PC-9 (cell line): Measurements from ENCODE around the gene TBC1D8. TPM values are rescaled to one million over a fixed set of nuclear protein-coding genes. Genes with fewer than 3 reads are reported as not detected.

Experiments used
- BruUV-seq: library from RNA; stranded (reverse); fragments of 400-500 nt; replicated peaks from 2 replicates; lab custom pipeline; 2021; lab: Mats Ljungman, UMichigan
- CTCF ChIA-PET: fragments of 300-600 bp; sonication (Branson Sonifier 250); formaldehyde crosslinking; loops from one replicate; lab custom pipeline; 2022; ENCODE audit warnings: antibody characterized with exemption; lab: Charles Lee
- POLR2A ChIA-PET: fragments of 300-600 bp; sonication (Branson Sonifier 250); formaldehyde crosslinking; loops from one replicate; lab custom pipeline; 2022; ENCODE audit warnings: antibody characterized with exemption; ENCODE audit not compliant: unreplicated experiment; lab: Charles Lee
- DNase-seq, 2 experiments: peaks; one replicate each; pipeline versions ENCODE4 v3.0.0 to v3.0.0-alpha.2; 2015 to 2022; ENCODE audit warnings: mixed read lengths in 1 of 2
- H2AFZ ChIP-seq: fragments of 200-600 bp; sonication (generic); 2 replicates; pipeline ENCODE4 v1.8.1; 2017; ENCODE audit warnings: antibody characterized with exemption
- H3F3A ChIP-seq: fragments of 200-600 bp; sonication (generic); 2 replicates; pipeline ENCODE4 v1.8.1; 2017; ENCODE audit warnings: antibody characterized with exemption, mild to moderate bottlenecking, low read depth; ENCODE audit not compliant: insufficient read depth
- H3K27ac ChIP-seq: fragments of 200-600 bp; sonication (generic); 2 replicates; pipeline ENCODE4 v1.6.1; 2016; ENCODE audit warnings: mixed run types
- H3K27me3 ChIP-seq: fragments of 200-600 bp; sonication (generic); 2 replicates; pipeline ENCODE4 v1.6.1; 2016; ENCODE audit warnings: low read depth, mixed run types; ENCODE audit not compliant: insufficient read depth
- H3K36me3 ChIP-seq: fragments of 200-600 bp; sonication (generic); 2 replicates; pipeline ENCODE4 v1.6.1; 2016; ENCODE audit warnings: low read depth, mixed run types
- H3K4me1 ChIP-seq: fragments of 200-600 bp; sonication (generic); replicated peaks from 2 replicates; pipeline ENCODE4 v1.6.1; 2016; ENCODE audit warnings: mixed run types; ENCODE audit not compliant: insufficient read depth
- H3K4me2 ChIP-seq: fragments of 200-600 bp; sonication (generic); 2 replicates; pipeline ENCODE4 v1.6.1; 2017; ENCODE audit warnings: mixed run types
- H3K4me3 ChIP-seq: fragments of 200-600 bp; sonication (generic); 2 replicates; pipeline ENCODE4 v1.6.1; 2016; ENCODE audit warnings: mixed run types
- H3K79me2 ChIP-seq: fragments of 200-600 bp; sonication (generic); 2 replicates; pipeline ENCODE4 v1.6.1; 2017; ENCODE audit warnings: low read depth, mixed run types
- H3K9me2 ChIP-seq: fragments of 200-600 bp; sonication (generic); 2 replicates; pipeline ENCODE4 v1.8.1; 2017; ENCODE audit warnings: mild to moderate bottlenecking; ENCODE audit not compliant: insufficient read depth
- H3K9me3 ChIP-seq: fragments of 200-600 bp; sonication (generic); 2 replicates; pipeline ENCODE4 v1.8.1; 2016; ENCODE audit warnings: low read depth; ENCODE audit not compliant: insufficient read depth
- H4K20me1 ChIP-seq: fragments of 200-600 bp; sonication (generic); 2 replicates; pipeline ENCODE4 v1.8.1; 2017; ENCODE audit not compliant: insufficient read depth
- EZH2 ChIP-seq: fragments of 200-600 bp; sonication (generic); IDR thresholded peaks from 2 replicates; pipeline ENCODE4 v1.8.0; 2017; ENCODE audit warnings: antibody characterized with exemption, low read depth
- intact Hi-C: fragments of 100-400 bp; cut with micrococcal nuclease; formaldehyde crosslinking; loops from one replicate; pipeline ENCODE4 v1.10.0; 2022; ENCODE audit not compliant: unreplicated experiment
- total RNA-seq: library from RNA; stranded (reverse); gene quantifications from 2 replicates; pipeline ENCODE4 v1.2.3, GENCODE V29; 2021
- TF ChIP-seq, protein P1 (sequence below): fragments of 200-600 bp; sonication (generic); conservative IDR thresholded peaks from 2 replicates; pipeline ENCODE4 v1.6.1; 2017; ENCODE audit warnings: mixed run types, antibody characterized with exemption, mild to moderate bottlenecking, moderate library complexity

TBC1D8 gene
- total RNA-seq, 1 experiment from 2014 or later = 25.2 TPM

DNA sequence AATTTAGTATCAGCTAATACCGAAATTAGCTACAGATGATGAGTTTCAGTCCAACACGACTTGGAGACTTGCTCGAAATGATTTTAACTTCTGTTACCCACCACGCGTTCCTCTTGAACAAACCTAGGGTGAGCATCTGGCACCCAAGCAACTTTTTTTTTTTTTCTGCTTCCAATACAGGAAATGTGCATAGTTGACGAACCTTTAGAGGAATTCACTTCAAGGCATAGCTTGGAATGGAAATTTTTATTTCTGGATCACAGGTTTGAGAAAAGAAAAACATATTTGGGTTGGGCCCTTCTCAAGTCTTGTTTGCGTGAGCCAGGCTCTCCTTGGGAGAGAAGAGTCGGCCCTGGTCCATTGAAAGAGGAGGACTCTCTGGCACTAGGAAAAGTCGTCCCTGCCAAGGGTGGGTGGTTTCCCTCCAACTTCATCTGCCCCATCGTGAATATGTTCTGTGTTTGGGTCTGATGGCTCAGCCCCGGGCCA, 186.5 kb downstream of the TBC1D8 start:
- intact Hi-C loops = no loop called here
- Histone ChIP-seq H3K27ac (no peak overlapping the region), H3K79me2 (no peaks in the 10 kb centered on the region), H3K4me2 (no peak overlapping the region), H3K36me3 (peaks cover 24% of the 10 kb centered on the region), H4K20me1 (no peaks in the 10 kb centered on the region), H3K27me3 (no peaks in the 10 kb centered on the region), H3K4me3 (no peak overlapping the region), H3K9me3 (no peaks in the 10 kb centered on the region), H2AFZ (no peak overlapping the region), H3F3A (peaks cover 8% of the 10 kb centered on the region), H3K4me1 (peaks cover 4% of the 10 kb centered on the region; the same call in 1 of the 2 replicates), H3K9me2 (no peaks in the 10 kb centered on the region)
- ChIA-PET POLR2A (no interaction called here), CTCF (no interaction called here)
- BruUV-seq = no TSS peak
- TF ChIP-seq EZH2 = no peak
- no peak for DNase-seq

DNA sequence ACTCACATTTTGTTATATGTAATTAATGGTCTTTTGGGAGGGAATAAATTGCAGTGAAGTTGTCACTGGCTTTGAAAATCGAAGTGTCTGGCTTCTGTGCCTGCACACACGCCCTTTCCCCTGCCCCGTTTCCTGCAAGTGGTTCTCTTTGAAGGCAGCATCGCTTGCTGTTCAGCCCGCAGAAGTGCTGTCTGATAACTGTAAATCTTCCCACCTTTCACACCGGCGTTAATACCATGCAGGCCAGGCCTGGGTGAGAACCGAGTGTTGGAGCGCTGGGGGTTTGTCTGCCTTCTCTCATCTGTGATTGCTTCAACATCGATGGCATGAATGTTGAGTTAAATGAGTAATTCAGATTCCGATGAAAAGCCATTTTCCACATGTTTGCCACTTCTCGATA, 187.0 kb downstream of the TBC1D8 start:
- no TSS peak for BruUV-seq
- ChIA-PET POLR2A (no interaction called here), CTCF (no interaction called here)
- Histone ChIP-seq H3K27ac (no peak overlapping the region), H3K4me2 (no peak overlapping the region), H3K79me2 (no peaks in the 10 kb centered on the region), H3K9me2 (no peaks in the 10 kb centered on the region), H4K20me1 (no peaks in the 10 kb centered on the region), H3K4me1 (peaks cover 9% of the 10 kb centered on the region; the same call in 1 of the 2 replicates), H3K36me3 (peaks cover 24% of the 10 kb centered on the region), H3K4me3 (no peak overlapping the region), H3F3A (peaks cover 13% of the 10 kb centered on the region), H2AFZ (no peak overlapping the region), H3K9me3 (no peaks in the 10 kb centered on the region), H3K27me3 (no peaks in the 10 kb centered on the region)
- intact Hi-C loops = no loop called here
- DNase-seq = no peak
- no peak for TF ChIP-seq EZH2
- TF ChIP-seq, protein P1, sequence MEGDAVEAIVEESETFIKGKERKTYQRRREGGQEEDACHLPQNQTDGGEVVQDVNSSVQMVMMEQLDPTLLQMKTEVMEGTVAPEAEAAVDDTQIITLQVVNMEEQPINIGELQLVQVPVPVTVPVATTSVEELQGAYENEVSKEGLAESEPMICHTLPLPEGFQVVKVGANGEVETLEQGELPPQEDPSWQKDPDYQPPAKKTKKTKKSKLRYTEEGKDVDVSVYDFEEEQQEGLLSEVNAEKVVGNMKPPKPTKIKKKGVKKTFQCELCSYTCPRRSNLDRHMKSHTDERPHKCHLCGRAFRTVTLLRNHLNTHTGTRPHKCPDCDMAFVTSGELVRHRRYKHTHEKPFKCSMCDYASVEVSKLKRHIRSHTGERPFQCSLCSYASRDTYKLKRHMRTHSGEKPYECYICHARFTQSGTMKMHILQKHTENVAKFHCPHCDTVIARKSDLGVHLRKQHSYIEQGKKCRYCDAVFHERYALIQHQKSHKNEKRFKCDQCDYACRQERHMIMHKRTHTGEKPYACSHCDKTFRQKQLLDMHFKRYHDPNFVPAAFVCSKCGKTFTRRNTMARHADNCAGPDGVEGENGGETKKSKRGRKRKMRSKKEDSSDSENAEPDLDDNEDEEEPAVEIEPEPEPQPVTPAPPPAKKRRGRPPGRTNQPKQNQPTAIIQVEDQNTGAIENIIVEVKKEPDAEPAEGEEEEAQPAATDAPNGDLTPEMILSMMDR = no peak

DNA sequence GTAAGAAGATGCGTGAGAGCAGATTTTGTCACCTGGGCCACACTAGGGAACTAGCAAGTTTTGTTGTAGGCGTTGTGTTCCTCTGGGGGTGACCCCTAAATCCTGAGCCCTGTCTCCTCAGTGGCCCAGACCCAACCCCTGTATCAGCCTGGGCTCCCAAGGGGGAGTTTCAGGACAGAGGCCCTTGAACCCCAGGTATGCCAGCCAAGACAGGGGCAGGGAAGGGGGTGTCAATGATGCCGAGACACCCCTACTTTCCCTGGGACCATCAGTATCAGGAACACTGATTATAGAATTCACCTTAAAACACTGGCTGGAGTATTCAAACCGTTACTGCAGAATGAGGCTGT, 188.2 kb downstream of the TBC1D8 start:
- intact Hi-C loops = no loop called here
- Histone ChIP-seq H3K79me2 (no peaks in the 10 kb centered on the region), H3K27me3 (no peaks in the 10 kb centered on the region), H2AFZ (no peak overlapping the region), H3K9me3 (no peaks in the 10 kb centered on the region), H3K9me2 (no peaks in the 10 kb centered on the region), H3K27ac (no peak overlapping the region), H3K4me1 (peaks cover 18% of the 10 kb centered on the region; the same call in 1 of the 2 replicates), H3F3A (peaks cover 24% of the 10 kb centered on the region), H3K36me3 (peaks cover 24% of the 10 kb centered on the region), H3K4me2 (no peak overlapping the region), H4K20me1 (no peaks in the 10 kb centered on the region), H3K4me3 (no peak overlapping the region)
- ChIA-PET CTCF (no interaction called here), POLR2A (no interaction called here)
- no peak for DNase-seq
- TF ChIP-seq, protein P1 = no peak
- TF ChIP-seq EZH2 = no peak
- no TSS peak for BruUV-seq
